CD14-positive monocyte (primary cell): ENCODE results near the gene DCLK1. TPM values are rescaled to one million over a fixed set of nuclear protein-coding genes. Genes with fewer than 3 reads are reported as not detected.
"Not testable (repeated sequence)": the region's sequence is repeated elsewhere in the genome, so short reads cannot be mapped to it uniquely, and the experiment has no call there.

Source experiments
- DNase-seq, 3 donors: peaks; one replicate each; pipeline ENCODE4 v3.0.0-alpha.2; 2011 to 2022
- H2AFZ ChIP-seq: 2 replicates; pipeline ENCODE4 v1.6.0; 2012; ENCODE audit warnings: mild to moderate bottlenecking, low read depth, low read length, inconsistent platforms; ENCODE audit not compliant: insufficient read depth, poor library complexity, severe bottlenecking
- H3K27ac ChIP-seq, 2 donors: 1 replicate in 1 of 2; 2 replicates in 1 of 2; pipeline ENCODE4 v1.5.1; 2012 to 2013; ENCODE audit warnings: low read length in 2 of 2, control low read depth in 1 of 2, inconsistent platforms in 1 of 2, low read depth in 1 of 2, mild to moderate bottlenecking in 1 of 2
- H3K27me3 ChIP-seq, 2 donors: one replicate each; pipeline versions ENCODE4 v1.6.0 to v1.6.1; 2011 to 2013; ENCODE audit warnings: low read length in 2 of 2; ENCODE audit not compliant: control insufficient read depth in 2 of 2, insufficient read depth in 2 of 2
- H3K36me3 ChIP-seq, 2 donors: replicated peaks in 1 of 2; 1 replicate in 1 of 2; 2 replicates in 1 of 2; pipeline versions ENCODE4 v1.5.1 to v1.6.1; 2012 to 2013; ENCODE audit warnings: low read length in 2 of 2, control low read depth in 1 of 2, inconsistent platforms in 1 of 2, mild to moderate bottlenecking in 1 of 2; ENCODE audit not compliant: insufficient read depth in 2 of 2, control insufficient read depth in 1 of 2
- H3K4me1 ChIP-seq, 2 donors: 1 replicate in 1 of 2; 2 replicates in 1 of 2; pipeline versions ENCODE4 v1.5.1 to v1.6.1; 2012 to 2013; ENCODE audit warnings: low read length in 2 of 2, control low read depth in 1 of 2, inconsistent platforms in 1 of 2, mild to moderate bottlenecking in 1 of 2, moderate library complexity in 1 of 2; ENCODE audit not compliant: insufficient read depth in 2 of 2, control insufficient read depth in 1 of 2
- H3K4me2 ChIP-seq: replicated peaks from 2 replicates; pipeline ENCODE3; 2012; ENCODE audit warnings: low read length, moderate library complexity, mild to moderate bottlenecking; ENCODE audit not compliant: poor library complexity, severe bottlenecking; ENCODE audit errors: extremely low read depth
- H3K4me3 ChIP-seq, 3 experiments: fragments of 200-600 bp in 1 of 3; sonication (generic) in 1 of 3; replicated peaks in 1 of 3; 1 replicate in 2 of 3; 2 replicates in 1 of 3; pipeline ENCODE4 v1.5.1; 2011 to 2013; ENCODE audit warnings: low read length in 3 of 3, mild to moderate bottlenecking in 3 of 3, control low read depth in 2 of 3, low read depth in 2 of 3, inconsistent platforms in 1 of 3, moderate library complexity in 1 of 3
- H3K79me2 ChIP-seq: 2 replicates; pipeline ENCODE4 v1.6.0; 2012; ENCODE audit warnings: mild to moderate bottlenecking, control low read depth, inconsistent platforms, low read length, moderate library complexity; ENCODE audit not compliant: insufficient read depth
- H3K9ac ChIP-seq: 2 replicates; pipeline ENCODE4 v1.6.0; 2017; ENCODE audit warnings: low read length, mild to moderate bottlenecking; ENCODE audit not compliant: insufficient read depth, poor library complexity, severe bottlenecking
- H3K9me3 ChIP-seq, 2 donors: replicated peaks in 1 of 2; 1 replicate in 1 of 2; 2 replicates in 1 of 2; pipeline versions ENCODE4 v1.5.1 to v1.6.1; 2012 to 2013; ENCODE audit warnings: low read length in 2 of 2, control low read depth in 1 of 2; ENCODE audit not compliant: control insufficient read depth in 1 of 2, insufficient read depth in 1 of 2
- H4K20me1 ChIP-seq: 2 replicates; pipeline ENCODE4 v1.6.0; 2012; ENCODE audit warnings: mild to moderate bottlenecking, low read length, control low read depth, moderate library complexity; ENCODE audit not compliant: insufficient read depth
- H3K27ac Mint-ChIP-seq, 7 donors: one replicate each; pipeline ENCODE4 v1.8.0; 2020; ENCODE audit warnings: mild to moderate bottlenecking in 7 of 7, mixed read lengths in 7 of 7, moderate library complexity in 6 of 7, inconsistent platforms in 2 of 7
- H3K27me3 Mint-ChIP-seq, 3 donors: one replicate each; pipeline ENCODE4 v1.8.0; 2021 to 2022; ENCODE audit warnings: low read depth in 3 of 3, mild to moderate bottlenecking in 3 of 3, mixed read lengths in 3 of 3, moderate library complexity in 3 of 3, inconsistent platforms in 1 of 3
- H3K36me3 Mint-ChIP-seq, 2 donors: one replicate each; pipeline ENCODE4 v1.8.0; 2020; ENCODE audit warnings: mixed read lengths in 2 of 2, inconsistent platforms in 1 of 2, mild to moderate bottlenecking in 1 of 2
- H3K4me1 Mint-ChIP-seq: one replicate; pipeline ENCODE4 v1.8.0; 2020; ENCODE audit warnings: mild to moderate bottlenecking, mixed read lengths
- H3K4me3 Mint-ChIP-seq, 2 donors: one replicate each; pipeline ENCODE4 v1.8.0; 2020; ENCODE audit warnings: mild to moderate bottlenecking in 2 of 2, mixed read lengths in 2 of 2, moderate library complexity in 1 of 2
- H3K9me3 Mint-ChIP-seq, 7 donors: one replicate each; pipeline ENCODE4 v1.8.0; 2020 to 2022; ENCODE audit warnings: mixed read lengths in 7 of 7, mild to moderate bottlenecking in 6 of 7, moderate library complexity in 6 of 7, inconsistent platforms in 2 of 7
- WGBS: methylation state at CpG from one replicate; pipeline ENCODE4 v1.1.5; 2013; ENCODE audit warnings: missing lambda C conversion rate; ENCODE audit not compliant: insufficient coverage; 5-methylcytosine and 5-hydroxymethylcytosine counted together
- intact Hi-C, 2 donors: fragments of 100-400 bp; cut with micrococcal nuclease; formaldehyde crosslinking; loops; one replicate each; pipeline versions ENCODE4 v1.15.0 to v1.15.1; 2023
- polyA plus RNA-seq, 3 donors: library from polyadenylated mRNA; depleted of rRNA in 1 of 3; unstranded in 2 of 3; stranded (reverse) in 1 of 3; fragments of 300-500 nt in 2 of 3; fragments of >200 nt in 1 of 3; fragmentation: Illumina TruSeq in 2 of 3; gene quantifications; 1 replicate in 2 of 3; 2 replicates in 1 of 3; pipeline ENCODE4 v1.2.3, GENCODE V29; 2012 to 2021
- TF ChIP-seq, protein P1 (sequence below): fragments of 200-600 bp; IDR thresholded peaks from one replicate; pipeline ENCODE4 v1.8.0; 2022; ENCODE audit warnings: antibody characterized with exemption, mild to moderate bottlenecking

DCLK1 gene
- polyA plus RNA-seq, 3 donors = not detected

DNA sequence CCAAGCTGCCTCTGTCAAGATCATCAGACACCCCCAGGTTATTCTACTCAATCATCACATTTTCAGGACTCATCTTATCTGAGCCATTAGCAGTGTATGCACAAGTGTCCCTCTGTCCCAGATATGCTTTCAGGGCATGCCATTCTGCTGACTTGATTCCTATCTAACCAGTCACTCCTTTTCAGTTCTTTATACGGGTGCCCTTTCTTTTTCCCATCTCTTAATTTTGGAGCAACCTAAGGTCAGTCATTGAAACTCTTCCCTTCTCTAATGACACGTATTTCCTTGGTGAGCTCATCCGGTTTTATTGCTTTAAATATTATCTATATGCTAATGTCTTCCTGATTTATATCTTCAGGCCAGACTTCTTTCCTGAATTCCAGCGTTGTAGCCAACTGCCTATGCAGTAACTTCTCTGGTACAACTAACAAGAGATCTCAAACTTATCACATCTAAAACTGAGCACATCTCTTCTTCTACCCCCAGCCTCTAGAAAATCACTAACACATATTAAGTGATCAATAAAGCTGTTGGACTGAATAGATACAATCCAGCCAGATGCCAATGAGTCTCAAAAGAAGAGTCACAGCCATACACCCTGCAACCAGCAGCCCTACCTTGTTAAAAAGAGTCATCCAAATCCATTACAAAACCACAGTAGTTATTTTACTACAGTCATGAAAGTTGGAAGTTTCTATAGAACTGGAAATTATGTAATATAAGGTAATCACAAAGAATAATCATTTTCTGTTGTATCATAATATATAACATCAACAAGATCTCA, 58.8 kb downstream of the DCLK1 start:
- H3K9ac ChIP-seq = no peak overlapping the region

DNA sequence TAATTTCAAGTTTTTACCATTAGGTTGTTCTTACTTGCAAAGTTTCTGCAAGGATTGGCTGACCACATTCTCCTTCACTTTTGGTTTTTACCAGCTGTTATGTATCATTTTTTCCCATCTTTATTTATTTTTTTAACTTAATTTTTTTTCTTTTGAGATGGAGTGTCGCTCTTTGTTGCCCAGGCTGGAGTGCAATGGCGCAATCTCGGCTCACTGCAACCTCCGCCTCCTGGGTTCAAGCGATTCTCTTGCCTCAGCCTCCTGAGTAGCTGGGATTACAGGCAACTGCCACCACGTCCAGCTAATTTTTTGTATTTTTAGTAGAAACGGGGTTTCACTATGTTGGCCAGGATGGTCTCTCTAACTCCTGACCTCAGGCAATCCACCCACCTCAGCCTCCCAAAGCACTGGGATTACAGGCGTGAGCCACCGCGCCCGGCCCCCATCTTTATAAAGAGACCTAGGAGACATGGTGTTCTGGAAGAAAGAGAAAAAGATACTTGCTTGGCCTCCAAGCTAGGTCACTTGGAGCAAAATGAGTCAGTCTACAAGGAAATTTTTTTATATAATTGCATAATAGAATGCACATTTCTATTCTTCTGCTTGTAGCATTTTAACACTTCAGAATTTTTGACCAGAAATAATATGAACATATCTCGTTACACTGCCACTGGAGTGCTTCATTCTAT, 60.5 kb downstream of the DCLK1 start:
- H3K4me1 Mint-ChIP-seq, H3K27ac Mint-ChIP-seq, H3K9ac ChIP-seq, intact Hi-C loops, H3K4me2 ChIP-seq, H3K4me3 Mint-ChIP-seq, H3K36me3 Mint-ChIP-seq, DNase-seq, H3K79me2 ChIP-seq, H3K36me3 ChIP-seq, H3K4me3 ChIP-seq, H3K27me3 Mint-ChIP-seq, H3K27ac ChIP-seq, H3K4me1 ChIP-seq, H4K20me1 ChIP-seq, H3K9me3 ChIP-seq, H2AFZ ChIP-seq, H3K27me3 ChIP-seq, H3K9me3 Mint-ChIP-seq: not testable (repeated sequence)
- 83% methylated on average over 1 of the region's 12 CpGs for WGBS

More for the DNA sequence above, 58.8 kb downstream of the DCLK1 start:
- no peak overlapping the region for H3K27ac Mint-ChIP-seq
- H3K27me3 Mint-ChIP-seq = peaks cover 0 to 2% (median 1%) of the 10 kb centered on the region in 3 donors
- DNase-seq = no peak
- WGBS = 90% methylated on average over 2 of the region's 4 CpGs
- no peaks in the 10 kb centered on the region for H3K79me2 ChIP-seq
- H4K20me1 ChIP-seq = no peaks in the 10 kb centered on the region
- intact Hi-C loops = no loop called here
- H3K4me3 Mint-ChIP-seq = no peak overlapping the region
- H3K4me1 Mint-ChIP-seq = no peaks in the 10 kb centered on the region
- TF ChIP-seq, protein P1, sequence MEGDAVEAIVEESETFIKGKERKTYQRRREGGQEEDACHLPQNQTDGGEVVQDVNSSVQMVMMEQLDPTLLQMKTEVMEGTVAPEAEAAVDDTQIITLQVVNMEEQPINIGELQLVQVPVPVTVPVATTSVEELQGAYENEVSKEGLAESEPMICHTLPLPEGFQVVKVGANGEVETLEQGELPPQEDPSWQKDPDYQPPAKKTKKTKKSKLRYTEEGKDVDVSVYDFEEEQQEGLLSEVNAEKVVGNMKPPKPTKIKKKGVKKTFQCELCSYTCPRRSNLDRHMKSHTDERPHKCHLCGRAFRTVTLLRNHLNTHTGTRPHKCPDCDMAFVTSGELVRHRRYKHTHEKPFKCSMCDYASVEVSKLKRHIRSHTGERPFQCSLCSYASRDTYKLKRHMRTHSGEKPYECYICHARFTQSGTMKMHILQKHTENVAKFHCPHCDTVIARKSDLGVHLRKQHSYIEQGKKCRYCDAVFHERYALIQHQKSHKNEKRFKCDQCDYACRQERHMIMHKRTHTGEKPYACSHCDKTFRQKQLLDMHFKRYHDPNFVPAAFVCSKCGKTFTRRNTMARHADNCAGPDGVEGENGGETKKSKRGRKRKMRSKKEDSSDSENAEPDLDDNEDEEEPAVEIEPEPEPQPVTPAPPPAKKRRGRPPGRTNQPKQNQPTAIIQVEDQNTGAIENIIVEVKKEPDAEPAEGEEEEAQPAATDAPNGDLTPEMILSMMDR = no peak
- no peaks in the 10 kb centered on the region for H3K4me1 ChIP-seq
- no peak overlapping the region for H2AFZ ChIP-seq
- H3K9me3 Mint-ChIP-seq = peaks cover 0 to 5% (median 0%) of the 10 kb centered on the region in 7 donors
- no peaks in the 10 kb centered on the region for H3K27me3 ChIP-seq
- H3K4me3 ChIP-seq = no peak overlapping the region
- H3K27ac ChIP-seq = no peak overlapping the region
- no peak overlapping the region for H3K4me2 ChIP-seq
- H3K36me3 Mint-ChIP-seq = no peaks in the 10 kb centered on the region
- H3K36me3 ChIP-seq = no peaks in the 10 kb centered on the region
- no peaks in the 10 kb centered on the region for H3K9me3 ChIP-seq
